ENCODE results near the gene CXXC1.

GRCh38 chr18:50274941-50275340 lies 12.6 kb downstream of the CXXC1 start:
- TF ChIP-seq CTCF (IDR thresholded peaks at IDR 0.05; ENCODE audit: insufficient read depth, low read length, poor library complexity, severe bottlenecking) (no peak), EZH2phosphoT487 (conservative IDR thresholded peaks at IDR 0.05; ENCODE audit: low read length) (no peak)

All from SU-DHL-6 (cell line).